ENCODE measurements around the gene MEP1A. TPM values are rescaled to one million over a fixed set of nuclear protein-coding genes. Genes with fewer than 3 reads are reported as not detected.
A peak's percentile ranks its signal among the peaks of the same experiment; 100 is the strongest.

MEP1A gene
- total and polyA plus RNA-seq, 2 of the 13 experiments (the other 11 are each of a cell fraction or from before 2014, with no cell fraction given), result 0.24 to 0.83 TPM

GRCh38 chr6:46764961-46765360 is 28.2 kb upstream of the MEP1A start (continued):
- no peak for TF ChIP-seq GPBP1L1 (CRISPR knock-in tag; IDR thresholded peaks at IDR 0.05)
- TF ChIP-seq GRHL1 (CRISPR knock-in tag; conservative IDR thresholded peaks at IDR 0.05), result no peak
- TF ChIP-seq RARA (CRISPR knock-in tag; IDR thresholded peaks at IDR 0.05), result 0 out of 2 replicates have a peak, but pooled peaks have one; percentile 11
- TF ChIP-seq IKZF5 (CRISPR knock-in tag; IDR thresholded peaks at IDR 0.05), result no peak
- TF ChIP-seq NFKBIZ (CRISPR knock-in tag; IDR thresholded peaks at IDR 0.05), result no peak
- 0 out of 2 replicates have a peak, but pooled peaks have one; percentile 30 for TF ChIP-seq ZNF430 (CRISPR knock-in tag; IDR thresholded peaks at IDR 0.05)
- TF ChIP-seq MXD3 (CRISPR knock-in tag; IDR thresholded peaks at IDR 0.05), result no peak
- TF ChIP-seq KDM1A (CRISPR knock-in tag; IDR thresholded peaks at IDR 0.05), result no peak
- TF ChIP-seq ZNF710 (CRISPR knock-in tag; IDR thresholded peaks at IDR 0.05; ENCODE audit: borderline replicate concordance), result no peak
- TF ChIP-seq HNF4G (IDR thresholded peaks at IDR 0.05; ENCODE audit: borderline replicate concordance, low read depth, low read length), result peak; percentile 19; the same call in 1 of the 2 replicates
- no peak for TF ChIP-seq HNF4G (CRISPR knock-in tag; IDR thresholded peaks at IDR 0.05; ENCODE audit: borderline replicate concordance, low read depth)
- TF ChIP-seq TEAD2 (CRISPR knock-in tag; IDR thresholded peaks at IDR 0.05), result no peak
- TF ChIP-seq SALL1 (CRISPR knock-in tag; IDR thresholded peaks at IDR 0.05), result 0 out of 2 replicates have a peak, but pooled peaks have one; percentile 28
- TF ChIP-seq ZBTB38 (CRISPR knock-in tag; IDR thresholded peaks at IDR 0.05), result no peak
- no peak for TF ChIP-seq NONO (IDR thresholded peaks at IDR 0.05)
- no peak for TF ChIP-seq NONO (CRISPR knock-in tag; conservative IDR thresholded peaks at IDR 0.05)
- TF ChIP-seq ZNF292 (CRISPR knock-in tag; IDR thresholded peaks at IDR 0.05; ENCODE audit: borderline replicate concordance, low read depth), result peak; percentile 69; the same call in 1 of the 2 replicates
- no peak for TF ChIP-seq FOXO4 (CRISPR knock-in tag; conservative IDR thresholded peaks at IDR 0.05)
- TF ChIP-seq ZNF777 (CRISPR knock-in tag; IDR thresholded peaks at IDR 0.05), result no peak

Measured in HepG2 (cell line).